GM18907 (cell line): Measurements from ENCODE around the gene MLLT6.

Source experiments
- ATAC-seq: cut with Tn5 transposase; IDR thresholded peaks from one replicate; pipeline ENCODE4 v1.9.1; 2021; ENCODE audit warnings: mild to moderate bottlenecking, moderate library complexity; ENCODE audit not compliant: unreplicated experiment

Gene MLLT6

DNA sequence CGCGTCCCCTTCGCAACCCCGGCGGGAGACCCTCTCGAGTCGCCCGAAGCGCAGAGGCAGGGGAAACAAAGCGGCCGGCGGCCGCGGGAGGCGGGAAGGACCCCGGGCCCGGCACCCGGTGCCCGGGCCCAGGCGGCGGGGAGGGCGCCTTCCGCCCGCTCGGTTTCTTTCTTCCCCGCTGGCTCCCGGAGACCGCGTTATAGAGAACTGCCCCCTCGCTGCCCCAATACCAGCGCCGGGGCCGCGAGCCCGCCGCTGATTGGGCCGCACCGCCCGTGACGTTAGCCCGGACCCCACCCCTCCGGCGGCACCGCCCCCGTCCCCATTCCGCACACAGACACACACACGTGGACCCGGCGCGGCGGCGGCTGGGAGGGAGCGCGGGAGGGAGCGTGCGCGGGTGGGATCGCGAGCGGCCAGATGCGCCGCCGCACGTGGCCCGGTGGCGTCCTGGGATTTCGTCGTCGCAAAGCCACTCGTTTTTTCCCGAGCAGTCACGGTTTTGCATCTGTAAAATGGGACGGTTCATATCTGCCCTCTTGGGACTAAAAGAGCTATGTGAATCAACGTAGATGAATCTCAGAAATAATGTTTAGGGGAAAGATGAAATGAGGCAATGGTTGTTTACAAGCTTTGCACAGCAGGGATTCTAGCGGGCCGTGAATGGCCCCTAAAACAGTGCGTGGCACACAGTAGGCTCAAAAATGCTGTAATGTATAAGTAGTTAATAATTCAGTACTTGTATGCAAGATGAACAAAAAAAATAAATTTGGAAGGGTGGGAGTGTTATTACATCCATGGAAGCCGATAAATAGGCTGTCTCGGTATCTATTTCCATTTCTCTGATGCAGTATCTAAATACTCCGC lies 30.1 kb upstream of the MLLT6 start, which contains the start of gene EPOP:
Gene EPOP (minus strand): TSS at position 209 of the 867 bp plus-strand sequence. CDS start 462 bp downstream, outside the sequence.
- ATAC-seq: peak; percentile 73

DNA sequence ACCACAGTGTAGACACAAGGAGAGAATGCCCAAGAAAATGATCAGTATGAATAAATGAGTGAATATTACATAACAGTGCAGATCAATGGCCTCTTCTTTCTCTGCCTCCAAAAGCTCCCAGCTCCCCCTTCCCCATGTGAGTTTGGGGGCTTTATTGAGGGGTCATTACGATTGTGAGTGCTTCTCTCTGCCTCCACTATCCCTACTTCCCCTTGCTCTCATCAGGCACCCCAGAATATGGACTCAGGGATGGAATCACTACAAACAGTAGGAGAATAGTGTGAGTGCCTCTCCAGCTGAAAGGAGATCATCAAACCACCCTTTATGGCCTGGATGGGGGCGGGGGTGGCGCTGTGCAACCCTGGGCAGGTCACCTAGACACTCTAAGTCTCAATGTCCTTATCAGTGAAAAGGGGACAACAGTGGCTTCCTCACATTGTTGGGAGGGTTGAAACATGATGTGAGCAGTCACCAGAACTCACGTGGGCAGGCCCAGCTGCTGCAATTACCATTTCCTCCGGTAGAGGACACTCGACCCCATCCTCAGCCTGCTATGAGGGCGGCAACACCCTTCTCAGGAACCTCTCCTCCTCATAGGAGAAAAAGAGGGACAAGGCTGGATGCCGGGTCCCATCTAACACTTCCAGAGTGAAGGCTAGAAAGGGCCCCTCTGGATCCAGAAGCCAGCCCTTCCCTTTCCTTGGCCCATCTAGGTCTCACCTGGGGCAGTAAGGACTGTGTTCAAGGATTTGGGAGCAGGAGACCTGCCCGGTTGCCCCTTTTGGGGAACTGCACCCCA lies 28.2 kb upstream of the MLLT6 start:
- peak; percentile 44 for ATAC-seq

- ATAC-seq: no peak
These were observed 27.3 kb upstream of the MLLT6 start for GRCh38 chr17:38677819-38678218.

DNA sequence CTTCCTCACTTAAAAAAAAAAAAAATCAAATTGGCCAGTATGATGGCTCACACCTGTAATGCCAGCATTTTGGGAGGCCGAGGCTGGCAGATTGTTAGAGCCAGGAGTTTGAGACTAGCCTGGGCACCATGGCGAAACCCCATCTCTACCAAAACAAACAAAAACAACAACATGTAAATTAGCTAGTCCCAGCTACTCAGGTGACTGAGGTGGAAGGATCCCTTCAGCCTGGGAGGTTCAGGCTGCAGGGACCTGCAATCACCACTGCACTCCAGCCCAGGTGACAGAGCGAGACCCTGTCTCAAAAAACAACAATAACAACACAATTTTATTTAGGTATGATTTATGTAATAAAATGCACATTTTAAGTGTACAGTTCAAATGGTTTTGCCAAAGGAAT lies 24.0 kb upstream of the MLLT6 start:
- no peak for ATAC-seq

DNA sequence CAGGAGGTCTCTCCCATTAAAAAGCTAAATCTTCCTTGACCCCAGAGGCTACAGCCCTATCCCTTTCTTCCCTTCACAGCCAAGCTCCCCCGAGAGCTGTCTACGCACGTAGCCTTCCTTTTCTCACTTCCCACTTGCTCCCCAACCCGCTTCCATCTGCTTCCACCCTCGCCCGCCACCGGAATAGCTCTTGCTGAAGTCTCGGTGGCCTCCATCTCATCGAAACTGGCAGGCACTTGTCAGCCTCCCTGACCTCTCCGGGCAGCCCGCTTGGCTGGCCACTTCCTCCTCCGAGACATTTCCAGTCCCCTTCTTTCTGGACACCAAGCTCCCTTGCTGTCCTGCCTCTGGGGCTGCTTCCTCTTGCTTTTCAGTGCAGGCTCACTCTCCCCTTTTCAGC lies 19.6 kb upstream of the MLLT6 start:
- no peak for ATAC-seq

- ATAC-seq: no peak
These were observed 17.8 kb upstream of the MLLT6 start for GRCh38 chr17:38687286-38687685.

DNA sequence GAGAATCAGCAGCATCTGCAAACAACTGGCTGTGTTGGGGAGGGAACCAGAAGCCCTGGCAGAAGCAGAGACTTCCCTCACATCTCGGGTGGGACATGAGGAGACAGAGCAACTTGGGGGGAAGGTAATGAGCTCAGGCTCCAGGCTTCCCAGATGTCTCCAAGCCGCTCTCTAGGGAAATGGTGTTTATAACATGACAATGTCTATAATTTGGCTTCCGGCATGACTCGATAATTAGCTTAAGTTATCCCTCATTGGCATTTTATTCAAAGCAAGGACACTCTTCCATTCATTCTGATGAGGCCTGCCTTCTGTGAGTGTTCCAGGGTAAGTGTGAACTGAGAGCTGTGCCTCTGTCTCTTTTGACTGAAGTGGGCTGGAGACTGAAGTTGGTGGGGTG lies 14.7 kb upstream of the MLLT6 start:
- ATAC-seq: no peak

DNA sequence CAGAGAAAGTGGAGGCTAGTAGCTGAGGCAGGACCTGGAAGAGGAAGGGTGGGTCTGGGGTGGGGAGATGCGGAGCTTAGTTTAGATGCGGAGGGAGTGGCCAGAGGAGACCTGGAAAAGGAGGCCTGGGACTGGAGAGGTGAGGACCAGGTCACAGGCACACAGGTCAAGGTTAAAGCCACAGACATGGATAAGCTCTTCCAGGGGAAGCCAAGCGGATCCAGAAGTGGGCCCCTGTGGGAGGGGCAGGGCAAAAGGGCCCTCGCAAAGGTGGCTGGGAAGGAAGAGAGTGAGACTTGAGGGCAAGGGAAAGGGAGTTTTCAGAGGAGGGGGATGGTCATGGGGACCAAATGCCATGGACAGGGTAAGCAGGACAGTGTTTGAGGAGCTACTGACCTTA lies 13.9 kb upstream of the MLLT6 start:
- no peak for ATAC-seq

- ATAC-seq: no peak
These were observed 11.3 kb upstream of the MLLT6 start for GRCh38 chr17:38693700-38694329.

DNA sequence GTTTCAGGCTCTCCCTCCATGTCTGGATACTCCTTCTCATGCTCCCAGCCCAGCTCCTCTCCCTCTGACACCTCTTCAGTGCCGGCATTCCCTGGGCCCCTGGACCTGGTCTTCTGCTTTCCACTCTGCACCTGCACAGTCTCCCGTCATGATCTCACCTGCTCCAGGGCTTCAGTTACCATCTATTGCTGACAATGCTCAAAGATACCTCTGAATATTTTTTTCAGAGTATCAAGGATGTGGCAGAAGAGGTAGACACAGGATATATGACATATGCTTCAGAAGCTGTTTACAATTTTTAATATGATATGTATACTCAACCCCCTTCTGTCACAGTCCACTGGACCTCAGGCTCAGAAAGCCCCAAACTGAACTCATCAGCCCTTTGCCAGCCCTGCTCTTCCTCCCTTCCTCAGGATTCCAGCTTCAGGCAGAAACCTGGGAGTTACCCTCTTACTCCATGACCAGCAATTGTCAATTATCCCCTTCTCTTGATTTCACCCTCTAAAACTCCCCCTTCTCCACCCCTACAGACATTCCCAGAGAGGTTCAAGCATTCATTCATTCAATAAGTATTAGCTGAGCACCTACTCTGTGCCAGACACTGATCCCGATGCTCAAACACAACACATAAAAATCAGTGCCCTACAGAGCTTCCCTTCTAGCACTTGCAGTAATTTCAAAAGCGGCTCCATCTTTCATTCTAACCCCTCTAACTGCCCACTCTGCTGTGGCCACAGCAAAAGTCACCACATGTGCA lies 7.8 kb upstream of the MLLT6 start:
- ATAC-seq: no peak

DNA sequence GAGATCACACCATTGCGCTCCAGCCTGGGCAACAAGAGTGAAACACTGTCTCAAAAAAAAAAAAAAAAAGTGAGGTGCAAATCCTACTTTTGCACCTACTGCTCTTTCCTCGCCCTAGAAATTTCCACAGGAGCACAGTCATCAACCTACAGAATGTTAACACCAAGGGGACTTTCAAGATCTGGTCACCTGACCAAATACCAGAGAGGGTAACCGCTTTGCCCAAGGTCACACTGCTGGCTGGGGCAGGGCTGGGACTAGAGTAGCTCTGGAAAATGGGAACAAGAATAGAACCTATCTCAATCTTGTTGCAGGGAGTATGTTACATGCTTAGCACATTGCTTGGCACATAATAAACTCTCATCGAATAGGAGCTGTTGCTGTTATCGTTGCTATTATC lies 6.3 kb upstream of the MLLT6 start:
- no peak for ATAC-seq

- ATAC-seq: peak; percentile 27
These were observed 3.4 kb upstream of the MLLT6 start for GRCh38 chr17:38701504-38702165.

GRCh38 chr17:38702166-38702915 lies 2.7 kb upstream of the MLLT6 start:
- peak; percentile 29 for ATAC-seq

- ATAC-seq: peak; percentile 13
These were observed 1.9 kb upstream of the MLLT6 start for GRCh38 chr17:38702916-38703741.

- ATAC-seq: peak; percentile 26
These were observed 1.1 kb upstream of the MLLT6 start for GRCh38 chr17:38703742-38704605.

DNA sequence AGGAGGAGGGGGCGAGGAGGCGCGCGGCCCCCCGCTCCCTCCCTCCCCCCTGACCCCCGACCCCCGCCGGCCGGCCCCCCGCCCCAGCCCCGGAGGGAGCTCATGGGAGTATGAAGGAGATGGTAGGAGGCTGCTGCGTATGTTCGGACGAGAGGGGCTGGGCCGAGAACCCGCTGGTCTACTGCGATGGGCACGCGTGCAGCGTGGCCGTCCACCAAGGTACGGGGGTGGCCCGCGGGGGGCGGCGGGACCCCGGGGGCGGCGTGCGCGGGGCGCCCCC lies 390 bp downstream of the MLLT6 start:
- ATAC-seq: no peak

- ATAC-seq: no peak
These were observed 881 bp downstream of the MLLT6 start for GRCh38 chr17:38705803-38706504.
